SK-N-SH (cell line): ENCODE data around the gene CABLES2.

Source experiments
- EZH2phosphoT487 ChIP-seq: fragments of 200-600 bp; sonication (generic); IDR thresholded peaks from 2 replicates; pipeline ENCODE4 v1.6.1; 2017; ENCODE audit warnings: low read depth, mixed run types, mild to moderate bottlenecking, antibody characterized with exemption, moderate library complexity, borderline replicate concordance
- GATA2 ChIP-seq: sonication (generic); formaldehyde crosslinking; IDR thresholded peaks from 2 replicates; pipeline ENCODE4 v1.5.0; 2020; ENCODE audit warnings: mild to moderate bottlenecking, missing genetic modification reagents
- MAX ChIP-seq: IDR thresholded peaks from 2 replicates; pipeline ENCODE4 v1.4.0; 2012; ENCODE audit warnings: low read depth
- REST ChIP-seq: IDR thresholded peaks from 2 replicates; pipeline ENCODE4 v1.6.1; 2012; ENCODE audit warnings: mild to moderate bottlenecking, low read depth, low read length, moderate library complexity
- SIN3A ChIP-seq: IDR thresholded peaks from 2 replicates; pipeline ENCODE4 v1.6.1; 2012; ENCODE audit warnings: low read depth, mild to moderate bottlenecking, low read length, moderate library complexity, borderline replicate concordance
- TF ChIP-seq, protein P1 (sequence below): fragments of 200-600 bp; sonication (generic); IDR thresholded peaks from 2 replicates; pipeline ENCODE4 v1.6.1; 2017; ENCODE audit warnings: antibody characterized with exemption, mild to moderate bottlenecking, moderate library complexity

DNA sequence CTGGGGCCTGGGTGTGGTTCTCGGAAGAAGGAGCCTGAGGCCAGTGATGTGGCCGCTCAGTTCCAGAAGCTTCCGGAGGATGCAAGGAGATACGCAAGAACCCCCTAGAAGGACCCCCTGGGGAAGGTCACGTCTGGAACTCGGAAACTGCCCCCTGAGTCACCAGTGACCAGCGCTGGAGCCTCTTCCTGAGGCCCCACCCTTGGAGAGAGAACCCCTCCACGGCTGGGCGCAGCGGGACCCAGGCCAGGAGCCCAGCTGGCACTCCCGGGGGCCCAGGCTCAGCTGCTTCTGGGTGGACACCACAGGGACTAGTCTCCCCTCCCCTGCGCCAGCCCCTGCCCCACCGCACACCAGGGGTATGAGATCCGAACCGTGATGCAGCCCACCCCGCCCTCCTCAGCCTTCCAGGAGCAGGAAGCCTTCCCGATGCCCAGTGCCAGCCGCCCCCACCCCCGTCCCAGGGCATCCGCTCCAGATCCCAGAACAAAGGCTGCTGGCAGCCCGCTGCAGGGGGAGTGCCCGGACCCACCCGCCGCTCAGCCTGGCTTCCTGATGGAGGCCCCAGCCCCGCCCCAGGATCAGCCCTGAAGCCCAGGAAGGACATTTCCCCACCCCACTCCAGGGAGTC is 47.5 kb downstream of the CABLES2 start:
- TF ChIP-seq, protein P1, sequence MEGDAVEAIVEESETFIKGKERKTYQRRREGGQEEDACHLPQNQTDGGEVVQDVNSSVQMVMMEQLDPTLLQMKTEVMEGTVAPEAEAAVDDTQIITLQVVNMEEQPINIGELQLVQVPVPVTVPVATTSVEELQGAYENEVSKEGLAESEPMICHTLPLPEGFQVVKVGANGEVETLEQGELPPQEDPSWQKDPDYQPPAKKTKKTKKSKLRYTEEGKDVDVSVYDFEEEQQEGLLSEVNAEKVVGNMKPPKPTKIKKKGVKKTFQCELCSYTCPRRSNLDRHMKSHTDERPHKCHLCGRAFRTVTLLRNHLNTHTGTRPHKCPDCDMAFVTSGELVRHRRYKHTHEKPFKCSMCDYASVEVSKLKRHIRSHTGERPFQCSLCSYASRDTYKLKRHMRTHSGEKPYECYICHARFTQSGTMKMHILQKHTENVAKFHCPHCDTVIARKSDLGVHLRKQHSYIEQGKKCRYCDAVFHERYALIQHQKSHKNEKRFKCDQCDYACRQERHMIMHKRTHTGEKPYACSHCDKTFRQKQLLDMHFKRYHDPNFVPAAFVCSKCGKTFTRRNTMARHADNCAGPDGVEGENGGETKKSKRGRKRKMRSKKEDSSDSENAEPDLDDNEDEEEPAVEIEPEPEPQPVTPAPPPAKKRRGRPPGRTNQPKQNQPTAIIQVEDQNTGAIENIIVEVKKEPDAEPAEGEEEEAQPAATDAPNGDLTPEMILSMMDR = no peak
- TF ChIP-seq REST (no peak), SIN3A (no peak), EZH2phosphoT487 (no peak), GATA2 (CRISPR knock-in tag) (no peak), MAX (no peak)
